ENCODE data around the gene BMP7. TPM values are rescaled to one million over a fixed set of nuclear protein-coding genes. Genes with fewer than 3 reads are reported as not detected.

The BMP7 gene
- total and polyA plus RNA-seq, 9 of the 15 experiments (the other 6 are each of a cell fraction or from before 2014, with no cell fraction given), result 0.18 TPM; not detected in 8

DNA sequence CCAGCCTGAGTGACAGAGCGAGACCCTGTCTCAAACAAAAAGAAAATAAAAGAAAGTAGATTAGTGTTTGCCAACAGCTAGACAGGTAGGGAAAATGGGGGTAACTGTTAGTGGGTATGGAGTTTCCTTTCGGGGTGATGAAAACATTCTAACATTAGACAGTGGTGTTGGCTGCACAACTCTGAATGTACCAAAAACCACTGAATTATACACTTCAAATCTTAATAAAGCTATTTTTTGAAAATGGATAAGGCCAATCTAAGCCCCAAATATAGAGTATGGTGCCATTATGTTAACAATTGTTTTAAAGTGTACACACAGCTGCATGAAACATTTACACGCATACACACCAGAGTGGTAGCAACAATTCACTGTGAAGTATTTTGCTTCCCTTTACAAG is 57.0 kb downstream of the BMP7 start:
- Histone ChIP-seq H3K9ac (ENCODE audit: insufficient read depth in 1 of 2, low read depth in 2 of 2, low read length in 2 of 2) (no peak overlapping the region), H3K79me2 (ENCODE audit: control insufficient read depth, insufficient read depth, low read length) (no peaks in the 10 kb centered on the region), H3K9me1 (ENCODE audit: control insufficient read depth, insufficient read depth, low read length) (no peaks in the 10 kb centered on the region), H3K27me3 (ENCODE audit: control insufficient read depth in 2 of 2, insufficient read depth in 2 of 2, low read length in 2 of 2) (peaks cover 45 to 66% of the 10 kb centered on the region in 2 experiments), H3K36me3 (ENCODE audit: control insufficient read depth, insufficient read depth, low read length) (no peaks in the 10 kb centered on the region), H3K9me3 (replicated peaks; ENCODE audit: control insufficient read depth, insufficient read depth, low read depth, low read length) (no peaks in the 10 kb centered on the region), H3K4me2 (ENCODE audit: insufficient read depth, low read length) (no peak overlapping the region), H3K27ac (ENCODE audit: extremely low read depth, low read depth, low read length) (no peak overlapping the region), H2AFZ (ENCODE audit: low read depth, low read length) (no peak overlapping the region), H4K20me1 (replicated peaks; ENCODE audit: control insufficient read depth, insufficient read depth, low read length) (0 out of 2 replicates have a peak, but pooled peaks cover 9% of the 10 kb centered on the region), H3K4me1 (replicated peaks in 1 of 2; ENCODE audit: control insufficient read depth in 2 of 2, insufficient read depth in 2 of 2, low read length in 2 of 2) (peaks cover 0 to 7% of the 10 kb centered on the region in 2 experiments; a peak in 1 of 5 replicates), H3K4me3 (no peak overlapping the region)
- DNase-seq (ENCODE audit: extremely low read depth in 1 of 4, low spot score in 3 of 4), result no peak
- ChIA-PET CTCF (ENCODE audit: low intra/inter-chr PET ratio) (no interaction called here), POLR2A (no interaction called here)
- intact Hi-C loops (cut with micrococcal nuclease), result no loop called here
- in situ Hi-C loops (cut with MboI), result no loop called here
- 0% methylated on average over 3 of the region's 3 CpGs for WGBS (ENCODE audit: insufficient coverage, low coverage, missing lambda C conversion rate)
- ATAC-seq, result no peak
- BruUV-seq (replicated peaks), result no TSS peak
- FAIRE-seq, result no peak
- no peak for TF ChIP-seq DPF2 (IDR thresholded peaks at IDR 0.05)
- TF ChIP-seq, protein P1, sequence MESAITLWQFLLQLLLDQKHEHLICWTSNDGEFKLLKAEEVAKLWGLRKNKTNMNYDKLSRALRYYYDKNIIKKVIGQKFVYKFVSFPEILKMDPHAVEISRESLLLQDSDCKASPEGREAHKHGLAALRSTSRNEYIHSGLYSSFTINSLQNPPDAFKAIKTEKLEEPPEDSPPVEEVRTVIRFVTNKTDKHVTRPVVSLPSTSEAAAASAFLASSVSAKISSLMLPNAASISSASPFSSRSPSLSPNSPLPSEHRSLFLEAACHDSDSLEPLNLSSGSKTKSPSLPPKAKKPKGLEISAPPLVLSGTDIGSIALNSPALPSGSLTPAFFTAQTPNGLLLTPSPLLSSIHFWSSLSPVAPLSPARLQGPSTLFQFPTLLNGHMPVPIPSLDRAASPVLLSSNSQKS (CRISPR knock-in tag; IDR thresholded peaks at IDR 0.05), result no peak
- no peak for TF ChIP-seq TOE1 (IDR thresholded peaks at IDR 0.05; ENCODE audit: borderline replicate concordance)
- no peak for TF ChIP-seq TOE1 (CRISPR knock-in tag; IDR thresholded peaks at IDR 0.05; ENCODE audit: borderline replicate concordance, low read depth)
- TF ChIP-seq, protein P2, sequence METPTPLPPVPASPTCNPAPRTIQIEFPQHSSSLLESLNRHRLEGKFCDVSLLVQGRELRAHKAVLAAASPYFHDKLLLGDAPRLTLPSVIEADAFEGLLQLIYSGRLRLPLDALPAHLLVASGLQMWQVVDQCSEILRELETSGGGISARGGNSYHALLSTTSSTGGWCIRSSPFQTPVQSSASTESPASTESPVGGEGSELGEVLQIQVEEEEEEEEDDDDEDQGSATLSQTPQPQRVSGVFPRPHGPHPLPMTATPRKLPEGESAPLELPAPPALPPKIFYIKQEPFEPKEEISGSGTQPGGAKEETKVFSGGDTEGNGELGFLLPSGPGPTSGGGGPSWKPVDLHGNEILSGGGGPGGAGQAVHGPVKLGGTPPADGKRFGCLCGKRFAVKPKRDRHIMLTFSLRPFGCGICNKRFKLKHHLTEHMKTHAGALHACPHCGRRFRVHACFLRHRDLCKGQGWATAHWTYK (CRISPR knock-in tag; IDR thresholded peaks at IDR 0.05), result no peak
- TF ChIP-seq, protein P3, sequence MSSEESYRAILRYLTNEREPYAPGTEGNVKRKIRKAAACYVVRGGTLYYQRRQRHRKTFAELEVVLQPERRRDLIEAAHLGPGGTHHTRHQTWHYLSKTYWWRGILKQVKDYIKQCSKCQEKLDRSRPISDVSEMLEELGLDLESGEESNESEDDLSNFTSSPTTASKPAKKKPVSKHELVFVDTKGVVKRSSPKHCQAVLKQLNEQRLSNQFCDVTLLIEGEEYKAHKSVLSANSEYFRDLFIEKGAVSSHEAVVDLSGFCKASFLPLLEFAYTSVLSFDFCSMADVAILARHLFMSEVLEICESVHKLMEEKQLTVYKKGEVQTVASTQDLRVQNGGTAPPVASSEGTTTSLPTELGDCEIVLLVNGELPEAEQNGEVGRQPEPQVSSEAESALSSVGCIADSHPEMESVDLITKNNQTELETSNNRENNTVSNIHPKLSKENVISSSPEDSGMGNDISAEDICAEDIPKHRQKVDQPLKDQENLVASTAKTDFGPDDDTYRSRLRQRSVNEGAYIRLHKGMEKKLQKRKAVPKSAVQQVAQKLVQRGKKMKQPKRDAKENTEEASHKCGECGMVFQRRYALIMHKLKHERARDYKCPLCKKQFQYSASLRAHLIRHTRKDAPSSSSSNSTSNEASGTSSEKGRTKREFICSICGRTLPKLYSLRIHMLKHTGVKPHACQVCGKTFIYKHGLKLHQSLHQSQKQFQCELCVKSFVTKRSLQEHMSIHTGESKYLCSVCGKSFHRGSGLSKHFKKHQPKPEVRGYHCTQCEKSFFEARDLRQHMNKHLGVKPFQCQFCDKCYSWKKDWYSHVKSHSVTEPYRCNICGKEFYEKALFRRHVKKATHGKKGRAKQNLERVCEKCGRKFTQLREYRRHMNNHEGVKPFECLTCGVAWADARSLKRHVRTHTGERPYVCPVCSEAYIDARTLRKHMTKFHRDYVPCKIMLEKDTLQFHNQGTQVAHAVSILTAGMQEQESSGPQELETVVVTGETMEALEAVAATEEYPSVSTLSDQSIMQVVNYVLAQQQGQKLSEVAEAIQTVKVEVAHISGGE (CRISPR knock-in tag; IDR thresholded peaks at IDR 0.05), result peak in 1 of 3 experiments; percentile 63; a peak in 1 of 6 replicates
- no peak for TF ChIP-seq HIVEP1 (CRISPR knock-in tag; IDR thresholded peaks at IDR 0.05)
- TF ChIP-seq, protein P4, sequence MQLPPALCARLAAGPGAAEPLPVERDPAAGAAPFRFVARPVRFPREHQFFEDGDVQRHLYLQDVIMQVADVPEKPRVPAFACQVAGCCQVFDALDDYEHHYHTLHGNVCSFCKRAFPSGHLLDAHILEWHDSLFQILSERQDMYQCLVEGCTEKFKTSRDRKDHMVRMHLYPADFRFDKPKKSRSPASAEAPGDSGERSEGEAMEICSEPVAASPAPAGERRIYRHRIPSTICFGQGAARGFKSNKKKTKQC (CRISPR knock-in tag; IDR thresholded peaks at IDR 0.05), result no peak
- TF ChIP-seq E2F8 (IDR thresholded peaks at IDR 0.05; ENCODE audit: low read depth, partially characterized antibody), result no peak
- TF ChIP-seq ZBTB12 (CRISPR knock-in tag; IDR thresholded peaks at IDR 0.05), result no peak
- TF ChIP-seq ETV5 (CRISPR knock-in tag; IDR thresholded peaks at IDR 0.05; ENCODE audit: low read depth), result no peak

Measured in K562 (cell line).